OCI-LY7 (cell line): ENCODE data around the gene TDRD9. TPM values are rescaled to one million over a fixed set of nuclear protein-coding genes. Genes with fewer than 3 reads are reported as not detected.

Experiments
- BruUV-seq: library from RNA; stranded (reverse); fragments of 400-500 nt; replicated peaks from 2 replicates; lab custom pipeline; 2021; lab: Mats Ljungman, UMichigan
- CTCF ChIA-PET: fragments of 300-600 bp; sonication (Branson Sonifier 250); formaldehyde crosslinking; loops from one replicate; lab custom pipeline; 2022; ENCODE audit warnings: antibody characterized with exemption; ENCODE audit not compliant: unreplicated experiment; lab: Charles Lee
- POLR2A ChIA-PET: fragments of 300-600 bp; sonication (Branson Sonifier 250); formaldehyde crosslinking; loops from one replicate; lab custom pipeline; 2022; ENCODE audit warnings: antibody characterized with exemption; lab: Charles Lee
- DNase-seq: peaks from one replicate; pipeline ENCODE4 v3.0.0-alpha.2; 2015; ENCODE audit warnings: low spot score
- H2AFZ ChIP-seq: fragments of 200-600 bp; sonication (generic), shearing (Covaris generic); 2 replicates; pipeline ENCODE4 v1.6.1; 2014; ENCODE audit warnings: mild to moderate bottlenecking, antibody characterized with exemption, low read length, moderate library complexity
- H3K27ac ChIP-seq: fragments of 200-600 bp; sonication (generic); 2 replicates; pipeline ENCODE4 v1.5.1; 2014; ENCODE audit warnings: mixed run types, low read depth, mild to moderate bottlenecking, moderate library complexity, low read length, inconsistent platforms; ENCODE audit not compliant: poor library complexity, severe bottlenecking
- H3K36me3 ChIP-seq: fragments of 200-600 bp; sonication (generic); 2 replicates; pipeline ENCODE4 v1.6.1; 2014; ENCODE audit warnings: mild to moderate bottlenecking, antibody characterized with exemption, low read length, moderate library complexity, mixed read lengths; ENCODE audit not compliant: insufficient read depth
- H3K4me1 ChIP-seq: fragments of 200-600 bp; sonication (generic); 2 replicates; pipeline ENCODE4 v1.5.1; 2014; ENCODE audit warnings: mild to moderate bottlenecking, low read length; ENCODE audit not compliant: insufficient read depth, poor library complexity, severe bottlenecking
- H3K4me2 ChIP-seq: fragments of 200-600 bp; sonication (generic); 2 replicates; pipeline ENCODE4 v1.6.1; 2014; ENCODE audit warnings: mild to moderate bottlenecking, low read length
- H3K4me3 ChIP-seq: fragments of 200-600 bp; sonication (generic); 2 replicates; pipeline ENCODE4 v1.5.1; 2014; ENCODE audit warnings: mild to moderate bottlenecking, low read depth, low read length; ENCODE audit not compliant: poor library complexity, severe bottlenecking
- H3K79me2 ChIP-seq: fragments of 200-600 bp; sonication (generic); 2 replicates; pipeline ENCODE4 v1.6.1; 2016; ENCODE audit warnings: low read depth, mild to moderate bottlenecking, low read length, moderate library complexity, mixed read lengths; ENCODE audit not compliant: insufficient read depth
- H3K9me2 ChIP-seq: fragments of 200-600 bp; sonication (generic); 2 replicates; pipeline ENCODE4 v1.6.1; 2016; ENCODE audit warnings: mild to moderate bottlenecking, low read length, mixed read lengths; ENCODE audit not compliant: insufficient read depth
- H3K9me3 ChIP-seq: fragments of 200-600 bp; sonication (generic); 2 replicates; pipeline ENCODE4 v1.6.1; 2014; ENCODE audit warnings: mild to moderate bottlenecking, mixed run types, low read length, mixed read lengths
- H4K20me1 ChIP-seq: fragments of 200-600 bp; sonication (generic); 2 replicates; pipeline ENCODE4 v1.6.1; 2014; ENCODE audit warnings: mild to moderate bottlenecking, antibody characterized with exemption, low read length, moderate library complexity, mixed read lengths; ENCODE audit not compliant: insufficient read depth
- EZH2phosphoT487 ChIP-seq: fragments of 200-600 bp; sonication (generic); IDR thresholded peaks from 2 replicates; pipeline ENCODE4 v1.6.1; 2018; ENCODE audit warnings: low read depth, borderline replicate concordance, mild to moderate bottlenecking, mixed run types, antibody characterized with exemption, low read length, moderate library complexity, mixed read lengths
- intact Hi-C: fragments of 100-400 bp; cut with micrococcal nuclease; formaldehyde crosslinking; loops from one replicate; pipeline ENCODE4 v1.10.0; 2022; ENCODE audit not compliant: unreplicated experiment
- total RNA-seq, 2 experiments: library from RNA; depleted of rRNA in 1 of 2; stranded (reverse); fragments of >200 nt in 1 of 2; shearing (Covaris generic) in 1 of 2; gene quantifications; 2 replicates each; pipeline ENCODE4 v1.2.3, GENCODE V29; 2014 to 2022
- TF ChIP-seq, protein P1 (sequence below): fragments of 200-600 bp; sonication (generic); conservative IDR thresholded peaks from 2 replicates; pipeline ENCODE4 v1.5.1; 2014; ENCODE audit warnings: mild to moderate bottlenecking, antibody characterized with exemption, low read length, moderate library complexity, mixed read lengths

TDRD9 gene
- total RNA-seq, 2 experiments from 2014 or later: not detected

DNA sequence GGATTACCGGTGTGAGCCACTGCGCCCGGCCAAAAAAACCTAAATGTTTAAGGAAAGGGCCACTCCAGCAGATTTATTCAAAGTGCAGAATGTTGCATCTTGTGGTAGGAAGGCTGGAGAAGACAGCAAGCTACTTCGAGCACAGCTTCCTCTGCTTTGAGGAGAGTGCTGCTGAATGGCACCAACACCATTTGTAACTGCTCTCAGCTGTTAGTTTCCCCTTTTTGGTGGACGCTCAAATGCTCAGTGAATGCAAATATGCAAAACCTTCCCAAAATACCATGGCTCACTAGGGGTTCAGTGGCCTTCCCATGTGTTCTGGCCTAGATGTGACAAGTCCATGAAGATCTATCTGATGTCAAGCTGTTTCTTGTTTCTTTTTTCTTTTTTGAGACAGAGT is 2.9 kb upstream of the TDRD9 start:
- POLR2A ChIA-PET: interaction anchor here (0.9 kb wide), 1 partner anchor 9 kb away, joined by 3 read pairs; no protein-coding TSS in a partner anchor
- peak; percentile 26 for DNase-seq
- Histone ChIP-seq H3K79me2 (peaks cover 10% of the 10 kb centered on the region), H3K4me2 (no peak overlapping the region), H3K36me3 (no peaks in the 10 kb centered on the region), H2AFZ (no peak overlapping the region), H3K4me3 (no peak overlapping the region), H3K9me2 (no peaks in the 10 kb centered on the region), H3K9me3 (no peaks in the 10 kb centered on the region), H3K27ac (no peak overlapping the region), H3K4me1 (peaks cover 11% of the 10 kb centered on the region), H4K20me1 (no peaks in the 10 kb centered on the region)
- intact Hi-C loops: no loop called here
- TF ChIP-seq EZH2phosphoT487: no peak
- TF ChIP-seq, protein P1, sequence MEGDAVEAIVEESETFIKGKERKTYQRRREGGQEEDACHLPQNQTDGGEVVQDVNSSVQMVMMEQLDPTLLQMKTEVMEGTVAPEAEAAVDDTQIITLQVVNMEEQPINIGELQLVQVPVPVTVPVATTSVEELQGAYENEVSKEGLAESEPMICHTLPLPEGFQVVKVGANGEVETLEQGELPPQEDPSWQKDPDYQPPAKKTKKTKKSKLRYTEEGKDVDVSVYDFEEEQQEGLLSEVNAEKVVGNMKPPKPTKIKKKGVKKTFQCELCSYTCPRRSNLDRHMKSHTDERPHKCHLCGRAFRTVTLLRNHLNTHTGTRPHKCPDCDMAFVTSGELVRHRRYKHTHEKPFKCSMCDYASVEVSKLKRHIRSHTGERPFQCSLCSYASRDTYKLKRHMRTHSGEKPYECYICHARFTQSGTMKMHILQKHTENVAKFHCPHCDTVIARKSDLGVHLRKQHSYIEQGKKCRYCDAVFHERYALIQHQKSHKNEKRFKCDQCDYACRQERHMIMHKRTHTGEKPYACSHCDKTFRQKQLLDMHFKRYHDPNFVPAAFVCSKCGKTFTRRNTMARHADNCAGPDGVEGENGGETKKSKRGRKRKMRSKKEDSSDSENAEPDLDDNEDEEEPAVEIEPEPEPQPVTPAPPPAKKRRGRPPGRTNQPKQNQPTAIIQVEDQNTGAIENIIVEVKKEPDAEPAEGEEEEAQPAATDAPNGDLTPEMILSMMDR: no peak
- BruUV-seq: no TSS peak
- CTCF ChIA-PET: no interaction called here

DNA sequence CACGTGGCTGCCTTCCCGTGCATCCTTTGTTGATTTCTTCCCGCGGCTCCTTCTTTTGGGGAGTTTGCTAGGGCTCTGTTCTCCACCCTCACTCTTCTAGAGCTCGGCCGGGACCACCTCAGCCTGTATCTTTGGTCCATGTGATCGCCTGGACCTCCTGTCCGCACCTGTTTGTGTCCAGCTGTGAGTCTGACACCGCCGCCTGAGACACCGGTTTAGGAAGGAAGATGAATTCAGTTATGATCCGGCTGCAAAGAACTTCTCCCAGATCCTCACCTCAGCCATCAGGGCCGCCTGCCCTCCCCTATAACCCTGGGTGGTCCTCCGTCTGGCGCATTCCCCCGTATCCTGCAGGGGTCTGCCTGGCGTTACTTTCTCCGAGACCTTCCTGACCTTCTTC is 690 bp upstream of the TDRD9 start:
- H3K27ac ChIP-seq: no peak overlapping the region
- intact Hi-C loops: no loop called here
- ChIA-PET POLR2A (no interaction called here), CTCF (no interaction called here)
- no peaks in the 10 kb centered on the region for H3K9me2 ChIP-seq
- H3K36me3 ChIP-seq: no peaks in the 10 kb centered on the region
- no peaks in the 10 kb centered on the region for H4K20me1 ChIP-seq
- TF ChIP-seq, protein P1: no peak
- no peak for TF ChIP-seq EZH2phosphoT487
- no peak overlapping the region for H2AFZ ChIP-seq
- DNase-seq: no peak
- BruUV-seq: no TSS peak
- peaks cover 9% of the 10 kb centered on the region for H3K4me1 ChIP-seq
- H3K4me2 ChIP-seq: no peak overlapping the region
- no peaks in the 10 kb centered on the region for H3K9me3 ChIP-seq
- H3K4me3 ChIP-seq: no peak overlapping the region
- no peaks in the 10 kb centered on the region for H3K79me2 ChIP-seq

DNA sequence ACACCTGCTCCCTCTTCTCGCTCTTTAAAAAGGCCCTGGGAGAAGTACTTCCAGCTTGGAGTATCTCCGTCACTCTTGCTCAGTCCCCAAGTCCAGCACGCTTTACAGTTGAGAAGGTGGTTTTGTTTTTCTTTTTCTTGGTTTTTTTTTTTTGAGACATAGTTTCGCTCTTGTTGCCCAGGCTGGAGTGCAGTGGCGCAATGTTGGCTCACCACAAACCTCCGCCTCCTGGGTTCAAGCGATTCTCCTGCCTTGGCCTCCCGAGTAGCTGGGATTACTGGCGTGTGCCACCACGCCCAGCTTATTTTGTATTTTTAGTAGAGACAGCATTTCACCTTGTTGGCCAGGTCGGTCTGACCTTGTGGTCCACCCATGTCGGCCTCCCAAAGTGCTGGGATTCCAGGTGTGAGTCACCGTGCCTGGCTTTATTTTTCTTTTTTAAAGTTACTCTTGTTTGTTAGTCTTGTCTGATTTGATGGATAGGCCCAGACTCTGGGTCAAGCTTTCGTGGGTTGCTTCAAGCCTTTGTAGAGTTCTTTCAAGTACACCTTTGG is 1.9 kb downstream of the TDRD9 start:
- TF ChIP-seq, protein P1: no peak
- TF ChIP-seq EZH2phosphoT487: no peak
- Histone ChIP-seq H4K20me1 (no peaks in the 10 kb centered on the region), H3K79me2 (no peaks in the 10 kb centered on the region), H3K9me2 (no peaks in the 10 kb centered on the region), H3K4me3 (no peak overlapping the region), H3K9me3 (no peaks in the 10 kb centered on the region), H3K4me1 (peaks cover 7% of the 10 kb centered on the region), H2AFZ (no peak overlapping the region), H3K36me3 (no peaks in the 10 kb centered on the region), H3K27ac (no peak overlapping the region), H3K4me2 (no peak overlapping the region)
- BruUV-seq: no TSS peak
- intact Hi-C loops: no loop called here
- ChIA-PET POLR2A (interaction anchor here (0.7 kb wide), 1 partner anchor 113 kb away, joined by 3 read pairs; no protein-coding TSS in a partner anchor), CTCF (interaction anchor here (0.7 kb wide), 1 partner anchor 512 kb away, joined by 7 read pairs; no protein-coding TSS in a partner anchor)
- DNase-seq: no peak
